Endothelial cell of umbilical vein (primary cell): ENCODE data around the gene FBXL14.

ENCODE experiments used
- EZH2 ChIP-seq: IDR thresholded peaks from 2 replicates; pipeline ENCODE4 v1.6.1; 2012; ENCODE audit warnings: borderline replicate concordance, low read depth, mild to moderate bottlenecking, moderate library complexity, low read length, inconsistent platforms; ENCODE audit not compliant: severe bottlenecking
- POLR2A ChIP-seq: IDR thresholded peaks from 2 replicates; pipeline ENCODE4 v1.6.1; 2012; ENCODE audit warnings: low read depth, mild to moderate bottlenecking, control low read depth, low read length
- TF ChIP-seq, protein P1 (sequence below), 2 donors: IDR thresholded peaks; 1 replicate in 1 of 2; 2 replicates in 1 of 2; pipeline ENCODE4 v1.5.1; 2011; ENCODE audit warnings: low read length in 2 of 2, mild to moderate bottlenecking in 2 of 2, moderate library complexity in 2 of 2, control low read depth in 1 of 2, inconsistent platforms in 1 of 2, low read depth in 1 of 2; ENCODE audit not compliant: insufficient read depth in 1 of 2; ENCODE audit errors: extremely low read depth in 1 of 2
- TF ChIP-seq, protein P2 (sequence below): IDR thresholded peaks from 2 replicates; pipeline ENCODE4 v1.6.1; 2011; ENCODE audit not compliant: insufficient read depth, insufficient read length

- TF ChIP-seq POLR2A (no peak), EZH2 (no peak)
- TF ChIP-seq, protein P1, sequence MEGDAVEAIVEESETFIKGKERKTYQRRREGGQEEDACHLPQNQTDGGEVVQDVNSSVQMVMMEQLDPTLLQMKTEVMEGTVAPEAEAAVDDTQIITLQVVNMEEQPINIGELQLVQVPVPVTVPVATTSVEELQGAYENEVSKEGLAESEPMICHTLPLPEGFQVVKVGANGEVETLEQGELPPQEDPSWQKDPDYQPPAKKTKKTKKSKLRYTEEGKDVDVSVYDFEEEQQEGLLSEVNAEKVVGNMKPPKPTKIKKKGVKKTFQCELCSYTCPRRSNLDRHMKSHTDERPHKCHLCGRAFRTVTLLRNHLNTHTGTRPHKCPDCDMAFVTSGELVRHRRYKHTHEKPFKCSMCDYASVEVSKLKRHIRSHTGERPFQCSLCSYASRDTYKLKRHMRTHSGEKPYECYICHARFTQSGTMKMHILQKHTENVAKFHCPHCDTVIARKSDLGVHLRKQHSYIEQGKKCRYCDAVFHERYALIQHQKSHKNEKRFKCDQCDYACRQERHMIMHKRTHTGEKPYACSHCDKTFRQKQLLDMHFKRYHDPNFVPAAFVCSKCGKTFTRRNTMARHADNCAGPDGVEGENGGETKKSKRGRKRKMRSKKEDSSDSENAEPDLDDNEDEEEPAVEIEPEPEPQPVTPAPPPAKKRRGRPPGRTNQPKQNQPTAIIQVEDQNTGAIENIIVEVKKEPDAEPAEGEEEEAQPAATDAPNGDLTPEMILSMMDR (IDR thresholded peaks at IDR 0.05; ENCODE audit: extremely low read depth in 1 of 2, insufficient read depth in 1 of 2, low read depth in 1 of 2, low read length in 2 of 2), result no peak
- TF ChIP-seq, protein P2, sequence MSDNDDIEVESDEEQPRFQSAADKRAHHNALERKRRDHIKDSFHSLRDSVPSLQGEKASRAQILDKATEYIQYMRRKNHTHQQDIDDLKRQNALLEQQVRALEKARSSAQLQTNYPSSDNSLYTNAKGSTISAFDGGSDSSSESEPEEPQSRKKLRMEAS, result no peak
Observed at GRCh38 chr12:1633459-1633858, 39.1 kb upstream of the FBXL14 start.
